GM21723 (cell line): ENCODE measurements around the gene LRRC4C.

ENCODE experiments used
- ATAC-seq: cut with Tn5 transposase; IDR thresholded peaks from one replicate; pipeline ENCODE4 v1.9.1; 2021; ENCODE audit warnings: mild to moderate bottlenecking, moderate library complexity; ENCODE audit not compliant: unreplicated experiment

Gene LRRC4C

DNA sequence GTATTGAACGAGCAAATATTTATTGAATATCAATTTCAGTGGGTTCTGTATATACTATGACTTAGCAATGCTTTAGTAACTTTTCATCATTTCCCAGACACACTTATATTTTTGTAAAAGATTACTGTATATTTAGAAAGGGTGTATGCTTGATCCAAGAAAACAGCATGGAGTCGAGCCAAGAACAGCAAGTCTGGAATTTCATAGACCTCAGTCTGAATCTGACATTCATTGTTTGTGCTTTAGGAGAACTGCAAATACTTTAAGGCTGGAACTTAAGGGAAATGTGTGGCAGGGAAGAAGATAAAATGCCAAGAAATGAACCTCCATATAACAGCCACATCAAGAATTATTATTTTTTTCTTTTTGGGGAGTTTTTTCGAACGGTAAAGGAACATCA is 1156.8 kb downstream of the LRRC4C start:
- no peak for ATAC-seq

DNA sequence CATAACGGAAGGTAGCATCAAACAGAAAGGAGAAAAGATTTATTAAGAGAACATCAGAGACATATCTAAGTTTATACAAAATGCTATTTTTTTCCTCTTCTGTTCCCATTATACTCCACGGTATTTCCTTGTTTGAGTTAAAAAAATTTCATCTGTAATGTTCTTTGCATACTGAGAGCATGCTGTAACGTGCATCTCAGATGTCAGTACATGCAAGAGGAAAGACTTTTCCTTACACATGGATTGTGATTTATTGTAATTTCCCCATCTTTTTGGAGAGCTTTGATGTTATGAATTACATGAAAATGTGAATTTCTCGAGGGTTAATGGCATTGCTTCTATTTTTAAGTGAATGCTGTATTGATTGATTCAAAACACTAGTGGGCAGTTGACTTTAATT is 1164.0 kb downstream of the LRRC4C start:
- ATAC-seq = no peak

DNA sequence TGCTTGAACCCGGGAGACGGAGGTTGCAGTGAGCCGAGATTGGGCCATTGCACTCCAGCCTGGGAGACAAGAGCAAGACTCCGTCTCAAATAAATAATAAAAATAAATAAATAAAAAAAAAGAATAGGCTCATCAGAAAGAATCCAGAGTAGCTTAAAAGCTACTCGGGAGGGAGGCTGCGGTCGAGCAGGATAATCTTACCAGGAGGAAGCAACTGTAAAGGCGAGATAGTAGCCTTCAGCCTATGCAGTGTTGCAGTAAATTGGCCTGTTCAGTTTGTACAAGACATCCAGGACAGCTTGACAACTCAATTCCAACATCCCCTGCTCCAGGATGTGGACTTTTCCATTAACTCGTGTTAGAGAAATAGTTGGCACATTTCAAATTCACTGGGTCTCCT is 1164.7 kb downstream of the LRRC4C start:
- no peak for ATAC-seq

DNA sequence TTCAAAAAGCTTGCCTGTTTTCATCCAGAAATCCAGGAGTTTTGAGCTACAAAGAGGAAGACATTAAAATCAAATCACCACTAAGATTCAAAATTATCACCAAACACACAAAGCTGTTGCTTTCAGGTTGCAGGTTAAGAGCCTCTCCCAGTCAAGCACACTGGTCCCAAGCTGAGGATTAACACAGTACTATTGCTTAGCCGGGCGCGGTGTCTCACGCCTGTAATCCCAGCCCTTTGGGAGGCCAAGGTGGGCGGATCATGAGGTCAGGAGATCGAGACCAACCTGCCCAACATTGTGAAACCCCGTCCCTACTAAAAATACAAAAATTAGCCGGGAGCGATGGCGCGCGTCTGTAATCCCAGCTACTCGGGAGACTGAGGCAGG is 1165.1 kb downstream of the LRRC4C start:
- peak; percentile 11 for ATAC-seq

DNA sequence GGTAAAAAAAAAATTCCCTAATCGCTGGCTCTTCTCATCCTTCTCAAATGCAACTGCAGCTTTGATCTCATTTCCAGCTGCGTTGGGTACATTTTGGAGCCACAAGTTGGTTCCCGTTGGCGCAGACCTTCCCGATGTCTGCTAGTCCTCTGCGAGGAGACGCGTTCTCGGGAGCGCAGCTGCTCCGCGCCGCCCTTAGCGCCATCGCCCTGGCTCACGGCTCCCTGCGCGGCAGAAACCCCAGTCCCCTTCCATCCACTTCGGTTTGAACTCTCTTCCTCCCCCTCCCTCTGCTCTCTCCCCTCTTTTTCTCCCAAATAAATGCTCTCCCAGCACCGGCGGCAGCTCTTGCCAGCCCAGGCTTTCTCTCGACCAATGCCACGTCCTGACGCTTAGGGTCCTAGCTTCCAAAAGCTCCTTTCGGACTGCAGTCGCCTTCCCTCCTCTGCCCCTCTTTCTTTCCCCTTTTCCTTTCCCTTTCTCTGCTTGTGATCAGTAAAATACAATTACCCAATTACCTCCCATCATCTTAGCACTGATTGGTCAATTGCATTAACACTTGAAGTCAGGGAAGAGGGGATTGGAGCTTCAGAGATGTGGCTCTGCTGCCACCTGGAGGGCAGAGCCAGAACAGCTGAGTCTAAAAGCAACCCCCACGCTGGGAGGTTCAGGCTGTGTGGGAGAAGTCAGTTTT is 1165.7 kb downstream of the LRRC4C start:
- peak; percentile 97 for ATAC-seq

DNA sequence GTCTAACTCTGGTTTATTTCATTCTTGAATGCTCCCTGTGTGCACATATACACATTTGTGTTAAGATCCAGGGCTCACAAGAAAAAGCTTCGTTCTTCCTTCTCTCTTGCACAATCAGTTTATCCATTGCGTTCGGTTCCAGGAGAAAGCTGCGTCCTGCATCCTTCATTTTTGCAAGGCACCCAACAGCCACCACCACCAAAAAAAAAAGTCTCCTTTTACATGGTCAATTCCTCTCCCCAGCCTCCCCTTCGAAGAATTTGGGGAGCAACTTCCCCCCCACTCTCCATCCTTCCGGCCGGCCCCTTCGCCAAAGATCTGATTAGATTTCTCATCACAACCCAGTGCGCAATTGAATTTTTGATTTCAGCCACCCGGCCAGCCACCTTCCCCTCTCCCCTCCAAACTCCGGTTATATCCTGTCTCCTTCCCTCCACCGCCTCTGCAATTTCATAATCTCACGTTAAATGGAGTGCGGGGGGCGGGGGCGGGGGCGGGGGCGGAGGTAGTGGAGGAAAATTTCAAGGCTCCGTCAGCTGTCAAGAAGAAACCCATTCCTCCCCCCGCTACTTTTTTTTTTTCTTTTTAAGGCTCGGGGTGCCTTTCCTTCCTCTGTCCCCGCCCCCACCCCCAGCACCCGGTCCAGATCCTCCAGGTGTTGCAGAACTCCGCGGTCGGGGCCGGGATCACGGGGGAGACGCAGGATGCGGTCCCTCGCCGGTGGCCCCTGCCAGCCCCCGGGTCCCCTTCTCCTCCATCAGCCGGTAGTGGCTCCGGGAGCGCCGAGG is 1166.5 kb downstream of the LRRC4C start:
- no peak for ATAC-seq

DNA sequence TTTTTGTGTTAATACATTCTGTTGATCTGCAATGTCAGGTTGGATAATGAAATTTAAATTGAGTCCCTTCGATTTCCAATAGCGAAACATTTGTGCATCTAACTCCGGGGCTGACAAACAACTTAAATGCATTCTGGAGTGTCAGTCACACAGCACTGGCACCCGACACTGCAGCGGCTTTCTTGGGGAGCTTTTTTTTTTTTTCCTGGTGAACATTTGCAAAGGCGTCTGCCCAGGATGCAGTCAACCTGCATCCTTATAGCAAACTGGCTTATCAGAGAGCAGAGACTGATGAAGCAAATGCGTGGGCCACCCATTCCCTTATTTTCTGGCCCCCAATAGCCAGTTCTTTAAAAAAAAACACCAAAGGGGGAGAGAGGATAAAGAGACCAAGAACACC is 1167.7 kb downstream of the LRRC4C start:
- no peak for ATAC-seq

DNA sequence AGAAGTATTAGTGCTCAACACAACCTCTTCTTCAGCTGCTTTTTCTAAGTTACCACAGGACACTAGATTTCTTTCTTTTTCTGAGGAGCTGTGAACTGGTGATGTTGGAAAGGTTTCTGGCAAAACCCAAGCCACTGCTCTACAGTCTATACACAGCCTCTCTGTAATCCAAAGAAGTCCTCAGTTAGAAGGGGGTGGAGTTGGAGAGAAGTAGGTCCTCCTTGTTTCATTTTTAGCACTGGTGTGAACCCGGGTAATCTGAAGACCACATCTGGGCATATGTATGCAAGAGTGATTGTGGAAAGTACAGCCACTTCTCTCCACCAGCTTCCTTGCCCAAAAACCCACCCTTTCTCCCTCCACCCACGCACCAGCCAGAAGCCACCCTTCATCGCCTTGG is 1168.1 kb downstream of the LRRC4C start:
- ATAC-seq = no peak

DNA sequence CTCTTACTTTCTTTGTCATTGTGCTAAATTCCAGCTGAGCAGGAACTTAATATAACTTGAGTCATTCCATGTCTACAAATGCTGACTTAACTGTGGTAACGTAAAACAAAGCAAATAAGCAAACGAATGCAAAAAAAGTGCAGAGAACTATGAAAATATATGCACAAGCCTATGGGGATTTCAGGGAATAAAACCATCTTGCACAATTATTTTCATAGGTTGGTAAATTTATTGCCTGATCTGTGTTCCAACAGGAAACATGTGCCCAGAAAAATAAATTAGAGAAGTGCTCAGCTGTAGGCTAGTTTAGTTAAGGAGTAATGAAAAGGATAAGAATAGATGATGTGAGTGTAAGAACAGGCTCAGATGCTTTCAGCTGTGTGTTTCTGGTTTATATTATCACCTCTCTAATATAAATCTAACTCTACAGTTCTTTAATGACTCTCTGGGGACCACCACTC is 1169.3 kb downstream of the LRRC4C start:
- no peak for ATAC-seq

DNA sequence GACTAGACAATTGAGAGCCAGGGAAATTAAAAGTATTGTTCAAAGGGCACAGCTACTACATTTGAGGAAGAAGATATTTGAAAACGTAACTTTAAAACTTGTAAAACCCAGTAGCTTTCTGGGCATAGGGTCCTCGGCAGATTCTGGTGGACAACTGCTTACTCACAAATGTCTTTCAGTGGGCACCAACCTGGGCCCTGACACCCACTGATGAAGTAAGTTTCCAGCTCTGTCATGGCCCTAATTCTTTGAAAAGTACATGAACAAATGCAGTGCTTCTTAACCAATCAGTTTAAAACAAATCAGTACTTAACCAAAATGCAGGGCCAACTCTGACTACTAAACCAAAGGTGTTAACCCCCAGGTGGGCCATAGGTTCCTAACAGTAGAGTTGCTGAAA is 1170.1 kb downstream of the LRRC4C start:
- no peak for ATAC-seq

DNA sequence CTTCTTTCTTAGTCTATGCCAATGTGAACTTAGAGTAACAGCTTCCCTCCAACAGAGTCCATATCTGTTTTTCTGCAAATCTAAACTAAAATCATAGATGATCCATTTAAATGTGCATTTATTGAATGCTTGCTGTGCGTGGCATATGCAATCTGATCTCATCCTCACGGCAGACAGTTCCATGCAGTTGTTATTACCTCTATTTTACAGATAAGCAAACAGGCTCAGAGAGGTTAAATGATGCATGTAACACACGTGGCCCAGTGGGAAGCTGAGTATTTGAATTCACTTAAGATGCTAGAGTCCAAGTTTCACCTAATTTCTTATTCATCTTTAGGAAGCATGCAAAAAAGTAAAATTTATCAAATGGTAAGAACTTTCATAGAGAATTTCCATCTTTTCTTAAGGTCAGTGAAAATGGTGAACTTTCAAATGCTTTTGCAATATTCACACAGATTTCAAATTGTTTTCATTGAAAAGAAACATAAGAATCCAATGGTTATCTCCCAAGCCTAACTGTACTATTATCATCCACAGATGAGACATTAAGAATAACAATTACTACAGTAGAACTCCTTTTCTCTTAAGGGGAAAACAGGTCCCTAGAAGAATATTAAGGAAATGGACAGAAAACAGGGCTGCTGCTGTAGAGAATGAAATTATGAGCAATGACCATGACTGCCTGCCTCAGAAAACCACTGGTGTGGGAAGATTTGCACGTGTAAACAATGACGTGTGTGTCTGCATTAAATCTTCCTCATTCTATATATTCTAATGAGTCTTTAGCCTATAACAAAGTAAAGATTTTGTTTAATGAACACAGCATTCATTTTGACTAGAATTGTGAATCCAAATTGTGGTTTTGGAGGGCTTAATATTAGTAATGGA is 1171.3 kb downstream of the LRRC4C start:
- no peak for ATAC-seq

DNA sequence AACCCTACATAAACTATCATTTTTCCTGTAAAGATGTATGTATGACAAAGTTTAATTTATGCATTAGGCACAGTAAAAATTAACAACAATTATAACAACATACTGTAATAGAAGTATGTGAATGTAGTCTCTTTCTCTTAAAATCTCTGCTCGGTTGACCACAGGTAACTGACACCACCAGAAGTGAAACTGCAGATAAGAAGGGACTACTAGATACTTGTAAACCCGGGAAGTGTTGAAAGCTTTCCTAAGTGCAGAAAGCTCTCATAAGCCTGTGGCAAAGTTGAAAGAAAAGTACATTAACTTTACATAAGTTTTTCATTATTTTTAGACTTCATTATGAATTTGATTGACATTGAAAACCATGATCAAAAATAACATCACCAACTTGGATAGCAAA is 1173.3 kb downstream of the LRRC4C start:
- ATAC-seq = no peak

DNA sequence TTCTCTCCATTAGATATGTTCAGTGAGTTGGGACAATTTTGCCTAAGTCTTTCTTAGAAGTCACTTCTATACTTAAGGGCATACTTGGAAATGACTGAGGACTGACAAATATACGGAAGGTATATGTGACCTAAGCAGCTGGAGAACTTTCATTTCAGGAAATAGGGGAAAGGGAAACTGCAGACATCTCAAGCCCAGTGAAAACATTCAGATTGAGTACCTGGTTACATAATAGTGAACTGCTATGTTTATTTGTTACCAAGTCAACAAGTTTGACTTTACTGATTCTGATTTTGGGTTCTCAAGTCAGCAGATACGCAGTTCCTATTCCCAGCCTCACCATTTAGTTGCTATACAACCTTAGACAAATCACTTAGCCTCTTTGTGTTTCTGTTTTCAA is 1173.9 kb downstream of the LRRC4C start:
- ATAC-seq = no peak

DNA sequence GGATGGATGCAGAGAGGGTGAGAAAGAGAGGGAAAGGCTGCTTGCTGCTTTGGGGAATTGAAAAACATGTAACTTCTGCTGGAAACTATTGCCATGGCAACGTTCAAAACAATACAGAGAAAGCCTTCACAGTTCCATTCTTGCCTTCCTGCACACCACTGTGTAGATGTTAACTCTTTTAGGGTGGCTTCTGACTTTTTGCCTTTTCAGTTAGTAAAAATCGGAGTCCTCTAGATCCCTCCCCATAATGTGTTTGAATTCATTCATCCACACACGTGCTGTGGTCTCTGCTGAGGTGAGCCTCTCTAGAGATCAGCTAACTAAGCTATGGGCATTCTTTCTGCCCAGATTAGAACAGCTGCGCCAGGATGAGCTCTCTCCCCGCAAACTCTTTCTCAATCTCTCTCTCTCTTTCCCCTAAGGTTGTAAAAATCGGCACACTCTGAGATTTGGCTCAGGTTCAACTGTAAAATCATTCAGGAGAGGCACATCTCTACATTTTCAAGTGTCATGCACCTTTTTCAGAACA is 1178.3 kb downstream of the LRRC4C start:
- ATAC-seq = no peak

DNA sequence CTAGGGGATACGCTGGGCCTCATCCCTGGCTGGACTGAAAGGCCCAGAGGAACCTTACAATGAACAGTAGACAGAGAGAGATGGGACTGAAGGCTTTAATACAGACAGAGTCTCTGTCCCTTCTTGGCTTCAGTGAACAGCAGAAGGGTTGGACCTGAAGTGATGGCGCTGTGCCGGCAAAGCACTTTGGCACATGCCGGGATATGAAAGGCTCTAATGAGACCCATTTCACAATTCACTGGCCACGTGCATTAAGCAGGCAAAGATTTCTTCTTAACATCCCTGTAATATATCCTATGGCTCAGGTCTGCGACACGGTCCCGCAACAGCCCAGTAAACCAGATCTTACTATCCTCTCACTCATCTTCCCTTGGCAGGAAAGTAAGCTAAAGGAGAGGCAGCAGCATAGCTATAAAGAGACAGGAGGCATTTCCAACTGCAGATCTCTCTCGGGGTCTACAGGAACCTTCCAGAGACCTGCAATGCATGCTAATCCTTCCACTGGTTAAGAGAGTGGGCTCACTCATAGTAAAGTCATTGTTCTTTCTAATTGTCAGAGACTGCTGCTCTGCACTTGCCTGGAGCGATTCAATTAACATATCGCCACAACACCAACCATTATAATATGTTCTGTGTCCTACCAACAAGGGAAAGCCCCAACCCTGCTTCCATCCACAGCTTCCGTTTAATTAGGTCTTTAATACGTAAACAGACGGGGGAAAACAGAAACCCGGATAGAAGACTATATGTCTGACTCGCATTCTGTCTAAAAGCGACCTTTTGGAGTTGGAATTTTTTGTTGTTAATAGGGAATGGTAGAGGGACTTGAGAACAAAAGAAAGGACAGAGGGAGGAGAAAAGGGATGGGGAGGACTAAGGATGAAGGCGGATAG is 1179.0 kb downstream of the LRRC4C start:
- ATAC-seq = no peak

DNA sequence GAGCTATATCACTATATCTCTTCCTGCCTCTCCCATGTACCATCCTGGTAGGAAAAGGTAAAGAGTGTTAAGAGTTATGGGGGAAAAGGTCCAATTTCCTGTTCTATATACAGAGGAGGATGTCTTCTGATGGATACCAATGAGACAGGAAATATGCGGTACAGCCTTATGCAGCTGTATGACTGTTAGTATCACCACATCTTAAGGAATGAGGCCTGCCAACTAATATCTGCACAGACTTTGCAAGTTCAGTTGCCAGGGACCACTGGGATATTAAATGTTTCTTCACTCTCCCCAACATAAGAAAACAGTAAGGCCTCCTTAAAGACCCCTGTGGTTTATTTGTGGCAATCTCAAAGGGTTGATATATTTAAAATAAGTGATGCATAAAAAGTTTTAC is 1182.5 kb downstream of the LRRC4C start:
- ATAC-seq = no peak

DNA sequence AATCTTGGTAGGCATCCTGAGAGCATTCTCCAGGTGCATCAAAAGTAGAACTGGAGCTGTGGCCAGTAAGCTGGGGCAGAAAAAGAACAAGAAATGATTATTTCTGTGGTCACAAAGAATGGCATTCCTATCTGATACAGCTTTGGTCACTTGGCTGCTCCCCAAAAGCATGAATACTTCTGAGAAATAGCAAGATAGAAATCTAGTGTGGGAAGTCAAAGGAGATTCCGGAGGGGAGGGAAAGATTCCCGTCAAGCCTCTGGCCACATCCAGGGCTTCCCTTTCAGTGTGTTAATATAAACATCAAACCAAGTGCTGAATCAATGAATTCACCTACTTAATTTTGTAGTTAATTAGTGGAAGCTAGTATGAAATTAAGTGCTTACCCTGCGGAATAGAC is 1185.4 kb downstream of the LRRC4C start:
- ATAC-seq = no peak

DNA sequence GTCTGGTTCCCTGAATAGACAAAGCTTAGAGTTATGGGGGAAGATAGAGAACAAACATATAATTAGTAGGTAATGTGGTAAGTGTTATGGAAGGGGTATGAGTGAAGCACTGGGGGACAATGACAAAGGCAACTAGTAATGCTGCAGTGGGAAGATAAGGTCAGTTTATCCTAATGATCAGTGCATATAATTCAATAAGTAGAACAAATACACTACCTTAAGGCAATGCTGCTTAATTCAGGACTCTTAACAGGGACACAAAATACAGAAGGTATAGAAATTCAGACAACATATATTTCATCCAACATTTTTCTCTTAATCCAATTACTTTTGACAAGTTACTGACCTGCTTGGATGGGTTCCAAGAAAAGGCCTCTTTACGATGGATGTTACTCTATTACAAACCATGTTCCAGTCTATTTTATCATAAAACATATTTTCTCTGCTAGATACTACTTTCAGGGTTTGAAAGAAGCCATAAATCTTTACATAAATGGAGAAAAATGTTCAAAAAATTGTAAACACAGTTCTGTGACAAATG is 1186.2 kb downstream of the LRRC4C start:
- ATAC-seq = no peak

DNA sequence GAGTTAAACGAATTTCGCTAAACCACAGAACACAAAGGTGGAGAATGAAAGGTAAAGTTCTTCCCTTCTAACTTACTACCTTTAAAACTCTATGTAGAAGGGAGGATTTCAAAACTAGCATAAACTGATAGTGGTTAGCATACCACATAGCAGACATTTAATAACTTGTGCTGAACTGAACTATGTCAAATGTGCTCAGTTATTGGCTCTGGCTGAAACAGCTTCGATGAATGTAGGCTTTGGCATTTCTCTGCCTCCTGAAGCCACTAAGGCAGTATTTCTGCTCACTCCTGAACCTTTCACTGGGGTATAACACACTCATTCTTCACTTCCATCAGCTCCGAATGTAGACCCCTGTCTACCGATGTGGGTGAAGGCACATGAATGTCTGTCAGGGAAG is 1188.1 kb downstream of the LRRC4C start:
- no peak for ATAC-seq

DNA sequence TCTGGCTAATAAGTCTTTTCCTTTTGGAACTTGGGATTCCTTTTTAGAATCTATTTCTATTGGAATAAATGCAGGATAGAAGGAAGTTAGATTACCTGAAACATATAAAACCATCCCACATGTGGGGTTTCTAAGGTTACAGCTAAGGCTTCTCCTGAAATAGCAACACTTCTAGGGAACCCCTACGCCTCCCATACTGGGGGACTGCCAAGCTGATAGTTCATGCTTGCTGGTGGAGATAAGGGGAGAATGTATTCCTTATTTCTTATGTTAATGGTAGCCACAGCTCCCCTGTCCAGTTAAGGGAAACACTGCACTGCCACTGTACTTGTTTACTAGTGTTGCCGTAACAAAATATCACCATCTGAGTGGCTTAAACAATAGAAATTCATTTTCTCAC is 1189.6 kb downstream of the LRRC4C start:
- no peak for ATAC-seq
